Psoas muscle (tissue), 8 donors: Measurements from ENCODE around the gene DCC. TPM values are rescaled to one million over a fixed set of nuclear protein-coding genes. Genes with fewer than 3 reads are reported as not detected.

Experiments
- ATAC-seq, 4 donors: fragments of 200-7000 bp; cut with Tn5 transposase; one replicate each; pipeline ENCODE4 v1.9.1; 2020; ENCODE audit warnings: moderate library complexity in 3 of 4, mild to moderate bottlenecking in 2 of 4
- DNase-seq, 2 donors: peaks; one replicate each; pipeline ENCODE4 v3.0.0-alpha.2; 2020
- H3K27ac ChIP-seq: fragments of 200-600 bp; one replicate; pipeline ENCODE4 v1.8.0; 2022
- H3K27me3 ChIP-seq, 3 donors: fragments of 200-600 bp in 1 of 3; one replicate each; pipeline versions ENCODE4 v1.6.1 to v1.8.0; 2013 to 2022; ENCODE audit warnings: low read length in 2 of 3, mild to moderate bottlenecking in 2 of 3, moderate library complexity in 1 of 3; ENCODE audit not compliant: insufficient read depth in 3 of 3
- H3K36me3 ChIP-seq, 2 donors: fragments of 200-600 bp in 1 of 2; one replicate each; pipeline versions ENCODE4 v1.6.1 to v1.8.0; 2013 to 2022; ENCODE audit warnings: low read depth in 1 of 2, mild to moderate bottlenecking in 1 of 2, moderate library complexity in 1 of 2; ENCODE audit not compliant: insufficient read depth in 1 of 2
- H3K4me1 ChIP-seq: fragments of 200-600 bp; one replicate; pipeline ENCODE4 v1.8.0; 2022
- H3K4me3 ChIP-seq: fragments of 200-600 bp; one replicate; pipeline ENCODE4 v1.8.0; 2022; ENCODE audit warnings: mild to moderate bottlenecking
- H3K9me3 ChIP-seq: fragments of 200-600 bp; one replicate; pipeline ENCODE4 v1.8.0; 2022
- WGBS, 3 donors: extraction: QIAGEN DNeasy Blood & Tissue Kit; methylation state at CpG; one replicate each; pipeline versions ENCODE4 v1.1.6 to v1.1.7; 2013; 5-methylcytosine and 5-hydroxymethylcytosine counted together
- intact Hi-C, 2 donors: fragments of 100-400 bp; cut with DNase I; formaldehyde crosslinking; loops; one replicate each; pipeline versions ENCODE4 v1.11.0 to v1.14.2; 2022
- polyA plus RNA-seq, 3 donors: library from polyadenylated mRNA; stranded (reverse); fragments of 200-250 nt; gene quantifications; one replicate each; pipeline ENCODE4 v1.2.3, GENCODE V29; 2013
- total RNA-seq, 4 donors: library from RNA; stranded (reverse); fragmentation: NEBNext Ultra II Directional in 2 of 4; extraction: Animal tissue kit (Norgen Biotek cat#: 25700) in 2 of 4; gene quantifications; one replicate each; pipeline versions ENCODE4 v1.2.1 to v1.2.4, GENCODE V29; 2021 to 2023
- TF ChIP-seq, protein P1 (sequence below): fragments of 200-600 bp; IDR thresholded peaks from one replicate; pipeline ENCODE4 v1.8.0; 2022; ENCODE audit warnings: antibody characterized with exemption
- donor health status: healthy with polysubstance abuse.
- donor health status: DM: no; HTN: no; CAD: no; lungs with moderate emphysema.
- donor health status: Bipolar disorder and iron deficiency.
- donor health status: healthy.
- donor health status: DM: yes; HTN: yes; CAD: no.
- donor health status: DM: no; HTN: no; CAD: no.
- donor health status: DM: no; HTN: no; CAD: no.
- donor health status: DM: yes; HTN: yes; CAD: no.

DCC gene
- total and polyA plus RNA-seq, 7 donors: 0.01 to 0.02 TPM; not detected in 5

DNA sequence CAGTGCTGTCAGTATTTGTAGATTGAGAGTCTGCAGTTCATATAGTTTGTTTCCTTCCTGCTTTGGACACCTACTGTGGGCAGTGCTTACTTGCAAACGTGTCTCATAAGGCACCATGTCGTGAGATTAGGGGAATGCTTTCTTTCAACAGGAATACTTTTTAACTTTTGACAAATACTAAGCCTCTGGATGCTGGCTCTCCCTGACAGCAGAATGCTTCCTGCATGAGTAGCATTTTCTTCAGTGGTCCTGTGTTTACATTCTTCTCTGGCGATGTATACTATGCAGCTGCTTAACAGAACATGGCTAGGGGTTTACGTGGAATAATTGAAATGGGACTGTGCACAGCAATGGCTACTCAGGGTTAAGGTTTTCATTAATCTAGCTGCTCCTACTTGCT, 1077.0 kb downstream of the DCC start:
- Histone ChIP-seq H3K27me3 (no peaks in the 10 kb centered on the region), H3K4me3 (no peak overlapping the region), H3K27ac (no peak overlapping the region), H3K4me1 (no peaks in the 10 kb centered on the region), H3K36me3 (no peaks in the 10 kb centered on the region), H3K9me3 (no peaks in the 10 kb centered on the region)
- ATAC-seq (no peak), DNase-seq (no peak)
- TF ChIP-seq, protein P1, sequence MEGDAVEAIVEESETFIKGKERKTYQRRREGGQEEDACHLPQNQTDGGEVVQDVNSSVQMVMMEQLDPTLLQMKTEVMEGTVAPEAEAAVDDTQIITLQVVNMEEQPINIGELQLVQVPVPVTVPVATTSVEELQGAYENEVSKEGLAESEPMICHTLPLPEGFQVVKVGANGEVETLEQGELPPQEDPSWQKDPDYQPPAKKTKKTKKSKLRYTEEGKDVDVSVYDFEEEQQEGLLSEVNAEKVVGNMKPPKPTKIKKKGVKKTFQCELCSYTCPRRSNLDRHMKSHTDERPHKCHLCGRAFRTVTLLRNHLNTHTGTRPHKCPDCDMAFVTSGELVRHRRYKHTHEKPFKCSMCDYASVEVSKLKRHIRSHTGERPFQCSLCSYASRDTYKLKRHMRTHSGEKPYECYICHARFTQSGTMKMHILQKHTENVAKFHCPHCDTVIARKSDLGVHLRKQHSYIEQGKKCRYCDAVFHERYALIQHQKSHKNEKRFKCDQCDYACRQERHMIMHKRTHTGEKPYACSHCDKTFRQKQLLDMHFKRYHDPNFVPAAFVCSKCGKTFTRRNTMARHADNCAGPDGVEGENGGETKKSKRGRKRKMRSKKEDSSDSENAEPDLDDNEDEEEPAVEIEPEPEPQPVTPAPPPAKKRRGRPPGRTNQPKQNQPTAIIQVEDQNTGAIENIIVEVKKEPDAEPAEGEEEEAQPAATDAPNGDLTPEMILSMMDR: no peak
- intact Hi-C loops: no loop called here
- WGBS, 3 donors: 5 to 20% (median 14%) methylated on average over 4 of the region's 4 CpGs

DNA sequence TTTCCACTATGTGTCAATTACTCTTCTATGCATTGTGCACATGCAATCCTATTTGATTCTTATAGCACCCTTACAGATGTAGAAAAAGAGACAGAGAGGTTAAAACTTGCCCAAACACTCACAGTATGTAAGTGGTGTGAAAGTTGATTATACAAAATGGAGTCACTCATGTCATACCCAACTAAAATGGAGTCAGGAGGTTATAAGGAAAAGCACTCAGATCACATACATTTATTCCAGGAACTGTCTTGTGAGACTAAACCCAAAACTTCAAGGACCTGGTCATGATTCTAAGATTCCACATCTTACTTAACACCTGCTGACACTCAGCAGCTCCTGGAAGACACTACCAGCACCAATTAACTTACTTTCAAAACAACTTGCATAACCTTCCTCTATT, 1081.9 kb downstream of the DCC start:
- ATAC-seq: no peak
- no peak overlapping the region for H3K27ac ChIP-seq

DNA sequence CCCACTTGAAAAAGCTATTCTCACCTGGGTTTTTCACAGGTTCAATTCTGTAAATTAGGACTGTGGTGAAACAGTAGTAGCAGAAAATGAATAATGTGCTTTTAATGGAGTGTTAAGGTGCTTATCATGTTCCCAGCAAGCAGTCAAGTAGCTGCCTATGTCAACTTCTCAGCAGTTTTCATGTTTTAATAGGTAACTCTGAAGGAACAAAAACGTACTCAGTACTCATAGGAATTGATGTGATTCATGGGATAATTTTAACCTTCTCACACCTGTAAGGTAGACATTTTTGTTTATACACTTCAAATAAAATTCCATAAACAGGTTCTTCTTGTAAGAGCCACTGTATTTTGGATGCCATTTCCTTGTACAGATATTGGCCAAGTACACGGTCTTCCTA, 1082.9 kb downstream of the DCC start:
- Histone ChIP-seq H3K9me3 (no peaks in the 10 kb centered on the region), H3K27me3 (no peaks in the 10 kb centered on the region), H3K4me3 (no peak overlapping the region), H3K36me3 (no peaks in the 10 kb centered on the region), H3K4me1 (no peaks in the 10 kb centered on the region), H3K27ac (no peak overlapping the region)
- TF ChIP-seq, protein P1: no peak
- intact Hi-C loops: no loop called here
- 37 to 51% (median 38%) methylated on average over 2 of the region's 2 CpGs for WGBS, 3 donors
- DNase-seq: no peak
- ATAC-seq: no peak

More for the DNA sequence above, 1081.9 kb downstream of the DCC start:
- no peaks in the 10 kb centered on the region for H3K9me3 ChIP-seq
- TF ChIP-seq, protein P1: no peak
- H3K36me3 ChIP-seq: no peaks in the 10 kb centered on the region
- intact Hi-C loops: no loop called here
- H3K27me3 ChIP-seq: no peaks in the 10 kb centered on the region
- no peak overlapping the region for H3K4me3 ChIP-seq
- no peaks in the 10 kb centered on the region for H3K4me1 ChIP-seq
- no peak for DNase-seq

DNA sequence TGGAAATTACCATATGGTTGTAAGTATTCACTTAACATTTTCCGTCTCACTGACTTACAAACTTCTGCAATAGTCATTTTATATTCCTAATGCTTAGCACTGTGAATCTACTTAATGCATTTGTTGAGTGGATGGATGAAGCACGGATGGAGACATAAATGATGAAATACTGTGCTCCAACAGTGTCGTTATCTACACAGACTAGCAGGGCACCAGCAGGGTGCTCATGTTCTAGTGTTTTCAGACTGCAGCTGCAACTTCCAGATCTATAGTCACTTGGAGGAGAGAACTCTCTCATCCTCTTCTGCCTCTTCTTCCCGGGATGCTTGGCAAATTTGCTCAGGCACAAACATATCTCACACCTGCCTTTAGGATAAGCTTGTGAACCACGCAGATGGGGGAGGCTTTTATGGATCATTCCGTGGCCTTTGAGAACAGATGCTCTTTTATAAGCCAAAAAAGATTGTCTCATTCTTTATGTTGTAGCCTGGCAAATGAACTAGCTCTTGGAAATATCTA, 1086.7 kb downstream of the DCC start:
- TF ChIP-seq, protein P1: no peak
- DNase-seq: no peak
- no peak for ATAC-seq
- Histone ChIP-seq H3K9me3 (no peaks in the 10 kb centered on the region), H3K4me3 (no peak overlapping the region), H3K4me1 (no peaks in the 10 kb centered on the region), H3K27me3 (no peaks in the 10 kb centered on the region), H3K27ac (no peak overlapping the region), H3K36me3 (no peaks in the 10 kb centered on the region)
- WGBS, 3 donors: 59 to 65% (median 64%) methylated on average over 6 of the region's 6 CpGs
- intact Hi-C loops: no loop called here

DNA sequence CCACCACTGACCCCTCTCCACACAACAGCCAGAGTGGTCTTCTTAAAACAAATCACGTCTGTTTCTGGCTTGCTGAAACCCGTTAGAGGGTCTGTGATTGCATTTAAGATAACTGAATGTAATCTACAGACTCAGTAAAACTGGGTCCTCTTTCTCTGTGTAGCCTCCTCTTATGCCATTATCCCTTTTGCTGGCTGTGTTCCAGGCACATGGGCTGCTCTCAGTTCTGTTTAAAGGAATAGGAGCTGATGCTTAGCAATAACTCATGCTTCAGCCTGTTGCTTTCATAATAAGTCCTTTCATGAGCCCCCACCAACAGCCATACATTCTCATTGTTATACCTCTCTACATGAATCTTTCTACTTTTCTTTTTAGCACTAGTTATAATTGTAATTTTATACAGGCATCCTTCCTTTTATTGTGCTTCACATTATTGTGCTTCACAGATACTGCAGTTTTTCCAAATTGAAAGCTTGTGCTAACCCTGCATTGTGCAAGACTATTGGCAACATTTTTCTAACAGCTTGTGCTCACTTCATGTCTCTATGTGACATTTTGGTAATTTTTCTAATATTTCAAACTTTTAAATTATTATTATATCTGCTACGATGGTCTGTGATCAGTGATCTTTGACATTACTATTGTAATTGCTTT, 1101.9 kb downstream of the DCC start:
- intact Hi-C loops: no loop called here
- no peak for DNase-seq
- no peaks in the 10 kb centered on the region for H3K27me3 ChIP-seq
- TF ChIP-seq, protein P1: no peak
- ATAC-seq: no peak
- H3K36me3 ChIP-seq: no peaks in the 10 kb centered on the region
- H3K4me1 ChIP-seq: no peaks in the 10 kb centered on the region
- H3K27ac ChIP-seq: no peak overlapping the region
- H3K4me3 ChIP-seq: no peak overlapping the region
- 72 to 77% (median 75%) methylated on average over 3 of the region's 3 CpGs for WGBS, 3 donors
- H3K9me3 ChIP-seq: no peaks in the 10 kb centered on the region
